HCT116 (cell line): ENCODE data around the gene TOR4A. TPM values are rescaled to one million over a fixed set of nuclear protein-coding genes. Genes with fewer than 3 reads are reported as not detected.
A peak's percentile ranks its signal among the peaks of the same experiment; 100 is the strongest.

Experiments
- ATAC-seq: fragments of 200-7000 bp; cut with Tn5 transposase; 2 replicates; pipeline ENCODE4 v1.9.1; 2020; ENCODE audit warnings: mild to moderate bottlenecking, moderate library complexity
- BruUV-seq: library from RNA; stranded (reverse); fragments of 400-500 nt; replicated peaks from 2 replicates; lab custom pipeline; 2021; lab: Mats Ljungman, UMichigan
- CTCF ChIA-PET: fragments of 300-600 bp; sonication (Branson Sonifier 250); formaldehyde crosslinking; loops from one replicate; lab custom pipeline; 2021; ENCODE audit warnings: antibody characterized with exemption; lab: Charles Lee
- POLR2A ChIA-PET: fragments of 300-600, 350-600 bp; sonication (Branson Sonifier 250); formaldehyde crosslinking; loops from one replicate; lab custom pipeline; 2021; ENCODE audit warnings: antibody characterized with exemption; lab: Charles Lee
- RAD21 ChIA-PET, 2 experiments: fragments of 300-600 bp; sonication (Branson Sonifier 250); formaldehyde crosslinking; loops; one replicate each; lab custom pipeline; 2023; ENCODE audit warnings: low total read pairs in 2 of 2; ENCODE audit not compliant: uncharacterized antibody in 2 of 2, unreplicated experiment in 2 of 2, low non-redundant PET in 1 of 2; lab: Charles Lee
- DNase-seq: peaks from one replicate; pipeline ENCODE4 v3.0.0-alpha.2; 2010; ENCODE audit warnings: low read depth, low spot score
- H2AFZ ChIP-seq: fragments of 200-600 bp; shearing (Covaris generic), sonication (generic); 2 replicates; pipeline ENCODE4 v1.6.1; 2017; ENCODE audit warnings: low read depth, mixed run types, mixed read lengths, antibody characterized with exemption, low read length; ENCODE audit not compliant: poor library complexity, severe bottlenecking
- H3K27ac ChIP-seq: 2 replicates; pipeline ENCODE4 v1.5.1; 2012; ENCODE audit warnings: low read depth, low read length
- H3K27me3 ChIP-seq: fragments of 200-600 bp; sonication (generic); 2 replicates; pipeline ENCODE4 v1.6.1; 2016; ENCODE audit warnings: mixed run types, low read length, mixed read lengths; ENCODE audit not compliant: insufficient read depth
- H3K36me3 ChIP-seq, 2 experiments: fragments of 200-500 bp in 1 of 2; fragments of 200-600 bp in 1 of 2; sonication (Bioruptor generic) in 1 of 2; sonication (generic) in 1 of 2; 2 replicates each; pipeline versions ENCODE4 v1.5.1 to v1.6.1; 2014 to 2016; ENCODE audit warnings: low read length in 2 of 2, inconsistent platforms in 1 of 2, mixed read lengths in 1 of 2, mixed run types in 1 of 2; ENCODE audit not compliant: insufficient read depth in 2 of 2, control insufficient read depth in 1 of 2
- H3K4me1 ChIP-seq, 2 experiments: fragments of 200-600 bp in 1 of 2; sonication (generic) in 1 of 2; 2 replicates each; pipeline versions ENCODE4 v1.5.1 to v1.6.1; 2012 to 2017; ENCODE audit warnings: low read length in 2 of 2, inconsistent platforms in 1 of 2, mild to moderate bottlenecking in 1 of 2, mixed read lengths in 1 of 2, mixed run types in 1 of 2, moderate library complexity in 1 of 2; ENCODE audit not compliant: insufficient read depth in 2 of 2, control insufficient read depth in 1 of 2
- H3K4me2 ChIP-seq: fragments of 200-600 bp; sonication (generic); 2 replicates; pipeline ENCODE4 v1.6.1; 2017; ENCODE audit warnings: mixed run types, low read length, mixed read lengths
- H3K4me3 ChIP-seq, 2 experiments: fragments of 200-600 bp in 1 of 2; sonication (generic) in 1 of 2; replicated peaks in 1 of 2; 2 replicates each; pipeline ENCODE4 v1.5.1; 2011 to 2016; ENCODE audit warnings: low read length in 2 of 2, control low read depth in 1 of 2, low read depth in 1 of 2, mild to moderate bottlenecking in 1 of 2, mixed read lengths in 1 of 2, mixed run types in 1 of 2
- H3K79me2 ChIP-seq: fragments of 200-600 bp; sonication (generic); 2 replicates; pipeline ENCODE4 v1.6.1; 2017; ENCODE audit warnings: mild to moderate bottlenecking, mixed run types, low read length, moderate library complexity, mixed read lengths; ENCODE audit not compliant: insufficient read depth
- H3K9ac ChIP-seq: fragments of 200-600 bp; sonication (generic); 2 replicates; pipeline ENCODE4 v1.6.1; 2016; ENCODE audit warnings: low read length, mixed read lengths
- H3K9me2 ChIP-seq: fragments of 200-600 bp; sonication (generic), shearing (Covaris generic); 2 replicates; pipeline ENCODE4 v1.6.1; 2017; ENCODE audit warnings: mixed run types, mild to moderate bottlenecking, moderate library complexity; ENCODE audit not compliant: insufficient read depth
- H3K9me3 ChIP-seq, 2 experiments: fragments of 200-500 bp in 1 of 2; fragments of 200-600 bp in 1 of 2; sonication (Bioruptor generic) in 1 of 2; sonication (generic) in 1 of 2; 2 replicates each; pipeline ENCODE4 v1.6.1; 2014 to 2017; ENCODE audit warnings: low read length in 2 of 2, mixed read lengths in 2 of 2, inconsistent platforms in 1 of 2, low read depth in 1 of 2, mild to moderate bottlenecking in 1 of 2, mixed run types in 1 of 2, moderate library complexity in 1 of 2; ENCODE audit not compliant: control insufficient read depth in 1 of 2, insufficient read depth in 1 of 2
- H4K20me1 ChIP-seq: fragments of 200-600 bp; sonication (generic), shearing (Covaris generic); 2 replicates; pipeline ENCODE4 v1.6.1; 2017; ENCODE audit warnings: mixed run types, mild to moderate bottlenecking, moderate library complexity; ENCODE audit not compliant: insufficient read depth
- CEBPB ChIP-seq: IDR thresholded peaks from 2 replicates; pipeline ENCODE4 v1.6.1; 2012; ENCODE audit warnings: low read depth
- CTCF ChIP-seq, 3 experiments: fragments of 200-600 bp in 1 of 3; sonication (generic) in 1 of 3; IDR thresholded peaks in 2 of 3; conservative IDR thresholded peaks in 1 of 3; 2 replicates each; pipeline ENCODE4 v1.5.1; 2012 to 2017; ENCODE audit warnings: low read depth in 2 of 3, low read length in 2 of 3, antibody characterized with exemption in 1 of 3, borderline replicate concordance in 1 of 3, control low read depth in 1 of 3, mild to moderate bottlenecking in 1 of 3, mixed read lengths in 1 of 3, mixed run types in 1 of 3, moderate library complexity in 1 of 3; ENCODE audit not compliant: insufficient read depth in 1 of 3
- FOSL1 ChIP-seq: IDR thresholded peaks from 2 replicates; pipeline ENCODE4 v1.6.1; 2012; ENCODE audit warnings: low read depth
- JUND ChIP-seq: IDR thresholded peaks from 2 replicates; pipeline ENCODE4 v1.6.1; 2012
- SP1 ChIP-seq: IDR thresholded peaks from 2 replicates; pipeline ENCODE4 v1.6.1; 2012; ENCODE audit warnings: low read depth
- YY1 ChIP-seq: IDR thresholded peaks from 2 replicates; pipeline ENCODE4 v1.6.1; 2011; ENCODE audit warnings: low read length, low read depth, moderate library complexity, mild to moderate bottlenecking; ENCODE audit not compliant: insufficient replicate concordance; ENCODE audit errors: extremely low read depth
- ZBTB33 ChIP-seq: IDR thresholded peaks from 2 replicates; pipeline ENCODE4 v1.6.1; 2011; ENCODE audit warnings: mild to moderate bottlenecking, low read length, moderate library complexity; ENCODE audit not compliant: insufficient replicate concordance; ENCODE audit errors: extremely low read depth
- ZFX ChIP-seq: fragments of 450-650 bp; IDR thresholded peaks from 2 replicates; pipeline ENCODE4 v1.6.1; 2017
- intact Hi-C: fragments of 100-400 bp; cut with micrococcal nuclease; formaldehyde crosslinking; loops from 2 replicates; pipeline ENCODE4 v1.10.0; 2022
- total RNA-seq: library from RNA; stranded (reverse); gene quantifications from one replicate; pipeline ENCODE4 v1.2.1, GENCODE V29; 2021; ENCODE audit not compliant: unreplicated experiment

The TOR4A gene
- total RNA-seq, 1 experiment from 2014 or later, result 34.0 TPM

GRCh38 chr9:137293482-137294090 lies 16.1 kb downstream of the TOR4A start:
- ATAC-seq (no peak), DNase-seq (no peak)
- Histone ChIP-seq H3K4me1 (peaks cover 23 to 50% of the 10 kb centered on the region in 2 experiments), H3K4me2 (0 out of 2 replicates have a peak overlapping the region, but pooled peaks have one; percentile 80), H3K27me3 (no peaks in the 10 kb centered on the region), H3K9me3 (no peaks in the 10 kb centered on the region), H3K4me3 (no peak overlapping the region), H2AFZ (peak overlapping the region; percentile 31), H3K9ac (no peak overlapping the region), H3K27ac (no peak overlapping the region), H4K20me1 (no peaks in the 10 kb centered on the region), H3K36me3 (no peaks in the 10 kb centered on the region), H3K9me2 (no peaks in the 10 kb centered on the region)
- intact Hi-C loops, result loop anchor here (2.0 to 5.0 kb wide), 2 partner anchors 129 to 151 kb away; partner anchors contain the start of genes EXD3 and NOXA1
- ChIA-PET POLR2A (no interaction called here), CTCF (interaction anchor here (0.9 to 1.0 kb wide), 3 partner anchors 9 to 129 kb away, joined by 3 to 5 read pairs (median 3); partner anchors contain the start of genes EXD3, NOXA1 and NRARP)
- no TSS peak for BruUV-seq
- TF ChIP-seq ZBTB33 (no peak), JUND (no peak), CEBPB (no peak), FOSL1 (no peak), ZFX (no peak), YY1 (no peak), SP1 (no peak), CTCF (IDR thresholded peaks at IDR 0.05 in 2 of 3, conservative IDR thresholded peaks at IDR 0.05 in 1 of 3; ENCODE audit: borderline replicate concordance in 1 of 3, insufficient read depth in 1 of 3, low read depth in 2 of 3, low read length in 2 of 3) (no peak)
- TF ChIP-seq, all 23 proteins: peak for 0
- no peaks in the 10 kb centered on the region for H3K79me2 ChIP-seq
- RAD21 ChIA-PET, result no interaction called here
